ENCODE measurements around the gene RFX8. TPM values are rescaled to one million over a fixed set of nuclear protein-coding genes. Genes with fewer than 3 reads are reported as not detected.

Gene RFX8
- total and polyA plus RNA-seq, 2 of the 8 experiments (the other 6 are each of a cell fraction or from before 2014, with no cell fraction given), result 0.60 to 0.97 TPM

- no peak overlapping the region for H2BK120ac ChIP-seq (replicated peaks; ENCODE audit: low read depth, low read length)
- no peaks in the 10 kb centered on the region for H3K27me3 ChIP-seq (replicated peaks in 1 of 4; ENCODE audit: control insufficient read depth in 3 of 4, extremely low read depth in 1 of 4, insufficient read depth in 3 of 4, low read length in 3 of 4)
- no peak overlapping the region for H3K4ac ChIP-seq (replicated peaks; ENCODE audit: insufficient read length, low read depth, low read length)
- H2BK5ac ChIP-seq (ENCODE audit: low read depth, low read length), result no peak overlapping the region
- CTCF ChIA-PET (ENCODE audit: partially characterized antibody), result interaction anchor here (1.6 kb wide), 1 partner anchor 166 kb away, joined by 5 read pairs; no protein-coding TSS in a partner anchor
- no peak overlapping the region for H2BK15ac ChIP-seq (ENCODE audit: low read length)
- no peak overlapping the region for H3K27ac ChIP-seq (ENCODE audit: low read depth, low read length)
- H2BK20ac ChIP-seq (ENCODE audit: low read length), result no peak overlapping the region
- H4K8ac ChIP-seq (ENCODE audit: extremely low read depth, insufficient read depth, low read length), result no peak overlapping the region
- POLR2A ChIA-PET (ENCODE audit: partially characterized antibody), result no interaction called here
- H3K23ac ChIP-seq (ENCODE audit: insufficient read length), result no peak overlapping the region
- no peak overlapping the region for H3K56ac ChIP-seq (replicated peaks; ENCODE audit: insufficient read length, low read depth, low read length)
- WGBS, 2 experiments (ENCODE audit: extremely low coverage in 1 of 2, insufficient coverage in 1 of 2, insufficient read length in 1 of 2, insufficient replicate concordance in 2 of 2, low coverage in 1 of 2, low lambda C conversion rate in 2 of 2, missing lambda C conversion rate in 1 of 2), result 80% methylated on average over 7 of the region's 7 CpGs; no CpG with 5 or more reads in 1 of the 2 experiments
- DNase-seq (ENCODE audit: low read depth in 1 of 2, low spot score in 2 of 2) (no peak), FAIRE-seq (no peak)
- H3K23me2 ChIP-seq (ENCODE audit: low read depth, low read length), result no peaks in the 10 kb centered on the region
- no peaks in the 10 kb centered on the region for H3K4me1 ChIP-seq (replicated peaks in 1 of 4; ENCODE audit: control insufficient read depth in 3 of 4, insufficient read depth in 4 of 4, low read length in 3 of 4)
- H3K9ac ChIP-seq (replicated peaks in 1 of 4; ENCODE audit: extremely low read depth in 1 of 4, low read depth in 3 of 4, low read length in 3 of 4), result no peak overlapping the region
- H4K91ac ChIP-seq (replicated peaks; ENCODE audit: insufficient read length, low read length), result no peak overlapping the region
- no peaks in the 10 kb centered on the region; a peak in 1 of 8 replicates for H3K36me3 ChIP-seq (ENCODE audit: control insufficient read depth in 2 of 4, insufficient read depth in 4 of 4, low read length in 3 of 4)
- TF ChIP-seq MAFK (IDR thresholded peaks at IDR 0.05; ENCODE audit: low read depth, low read length), result no peak
- no peak for TF ChIP-seq POLR2A (IDR thresholded peaks at IDR 0.05; ENCODE audit: control extremely low read depth in 1 of 2, low read depth in 2 of 2, low read length in 2 of 2)
- no peak for TF ChIP-seq BCL11A (IDR thresholded peaks at IDR 0.05; ENCODE audit: low read depth in 2 of 2, low read length in 2 of 2)
- no peak for TF ChIP-seq CTCF (IDR thresholded peaks at IDR 0.05; ENCODE audit: control extremely low read depth in 1 of 3, insufficient read depth in 1 of 3, low read depth in 1 of 3, low read length in 3 of 3)
- no peak for TF ChIP-seq BRCA1 (IDR thresholded peaks at IDR 0.05; ENCODE audit: low read depth, low read length)
- no peak for TF ChIP-seq POU5F1 (IDR thresholded peaks at IDR 0.05; ENCODE audit: low read depth, low read length)
- no peak for TF ChIP-seq YY1 (IDR thresholded peaks at IDR 0.05; ENCODE audit: low read depth, low read length)
- no peak for TF ChIP-seq KDM5A (IDR thresholded peaks at IDR 0.05; ENCODE audit: low read length)
- TF ChIP-seq SP4 (IDR thresholded peaks at IDR 0.05; ENCODE audit: low read length), result no peak
- no peak for TF ChIP-seq ATF3 (IDR thresholded peaks at IDR 0.05; ENCODE audit: insufficient read depth, low read depth, low read length)
- H4K5ac ChIP-seq (ENCODE audit: insufficient read length, low read depth, low read length), result no peak overlapping the region
- H3K4me2 ChIP-seq (ENCODE audit: insufficient read depth in 1 of 2, low read depth in 2 of 2, low read length in 2 of 2), result no peak overlapping the region
- no peak overlapping the region for H3K4me3 ChIP-seq (ENCODE audit: extremely low read depth in 1 of 4, insufficient read depth in 2 of 4, low read depth in 3 of 4, low read length in 4 of 4)
- H3K79me1 ChIP-seq (ENCODE audit: low read depth, low read length), result no peaks in the 10 kb centered on the region
- no peak overlapping the region for H2AFZ ChIP-seq (ENCODE audit: low read length)
- no peak overlapping the region for H3K14ac ChIP-seq (ENCODE audit: insufficient read length)
- no peaks in the 10 kb centered on the region for H4K20me1 ChIP-seq (replicated peaks in 1 of 2; ENCODE audit: control insufficient read depth in 1 of 2, insufficient read depth in 2 of 2, low read length in 2 of 2)
- H3K18ac ChIP-seq (ENCODE audit: extremely low read depth, low read length), result no peak overlapping the region
- H3K79me2 ChIP-seq (ENCODE audit: control insufficient read depth in 1 of 2, insufficient read depth in 2 of 2, low read length in 2 of 2), result no peaks in the 10 kb centered on the region
- H2BK12ac ChIP-seq (ENCODE audit: low read depth, low read length), result no peak overlapping the region
- H2AK5ac ChIP-seq (ENCODE audit: low read depth, low read length), result no peak overlapping the region
- H3K9me3 ChIP-seq (ENCODE audit: insufficient read depth in 2 of 2, low read depth in 1 of 2, low read length in 1 of 2), result no peaks in the 10 kb centered on the region
Measured at GRCh38 chr2:101427240-101427639, 47.7 kb downstream of the RFX8 start.

Data from H1 (cell line).